Psoas muscle (tissue), 8 donors: ENCODE measurements around the gene KAZN. TPM values are rescaled to one million over a fixed set of nuclear protein-coding genes. Genes with fewer than 3 reads are reported as not detected.

ENCODE experiments used
- ATAC-seq, 4 donors: fragments of 200-7000 bp; cut with Tn5 transposase; one replicate each; pipeline ENCODE4 v1.9.1; 2020; ENCODE audit warnings: moderate library complexity in 3 of 4, mild to moderate bottlenecking in 2 of 4
- DNase-seq, 2 donors: peaks; one replicate each; pipeline ENCODE4 v3.0.0-alpha.2; 2020
- H3K27ac ChIP-seq: fragments of 200-600 bp; one replicate; pipeline ENCODE4 v1.8.0; 2022
- H3K27me3 ChIP-seq, 3 donors: fragments of 200-600 bp in 1 of 3; one replicate each; pipeline versions ENCODE4 v1.6.1 to v1.8.0; 2013 to 2022; ENCODE audit warnings: low read length in 2 of 3, mild to moderate bottlenecking in 2 of 3, moderate library complexity in 1 of 3; ENCODE audit not compliant: insufficient read depth in 3 of 3
- H3K36me3 ChIP-seq, 2 donors: fragments of 200-600 bp in 1 of 2; one replicate each; pipeline versions ENCODE4 v1.6.1 to v1.8.0; 2013 to 2022; ENCODE audit warnings: low read depth in 1 of 2, mild to moderate bottlenecking in 1 of 2, moderate library complexity in 1 of 2; ENCODE audit not compliant: insufficient read depth in 1 of 2
- H3K4me1 ChIP-seq: fragments of 200-600 bp; one replicate; pipeline ENCODE4 v1.8.0; 2022
- H3K4me3 ChIP-seq: fragments of 200-600 bp; one replicate; pipeline ENCODE4 v1.8.0; 2022; ENCODE audit warnings: mild to moderate bottlenecking
- H3K9me3 ChIP-seq: fragments of 200-600 bp; one replicate; pipeline ENCODE4 v1.8.0; 2022
- WGBS, 3 donors: extraction: QIAGEN DNeasy Blood & Tissue Kit; methylation state at CpG; one replicate each; pipeline versions ENCODE4 v1.1.6 to v1.1.7; 2013; 5-methylcytosine and 5-hydroxymethylcytosine counted together
- intact Hi-C, 2 donors: fragments of 100-400 bp; cut with DNase I; formaldehyde crosslinking; loops; one replicate each; pipeline versions ENCODE4 v1.11.0 to v1.14.2; 2022
- polyA plus RNA-seq, 3 donors: library from polyadenylated mRNA; stranded (reverse); fragments of 200-250 nt; gene quantifications; one replicate each; pipeline ENCODE4 v1.2.3, GENCODE V29; 2013
- total RNA-seq, 4 donors: library from RNA; stranded (reverse); fragmentation: NEBNext Ultra II Directional in 2 of 4; extraction: Animal tissue kit (Norgen Biotek cat#: 25700) in 2 of 4; gene quantifications; one replicate each; pipeline versions ENCODE4 v1.2.1 to v1.2.4, GENCODE V29; 2021 to 2023
- TF ChIP-seq, protein P1 (sequence below): fragments of 200-600 bp; IDR thresholded peaks from one replicate; pipeline ENCODE4 v1.8.0; 2022; ENCODE audit warnings: antibody characterized with exemption
- donor health status: healthy with polysubstance abuse.
- donor health status: DM: no; HTN: no; CAD: no; lungs with moderate emphysema.
- donor health status: Bipolar disorder and iron deficiency.
- donor health status: healthy.
- donor health status: DM: yes; HTN: yes; CAD: no.
- donor health status: DM: no; HTN: no; CAD: no.
- donor health status: DM: no; HTN: no; CAD: no.
- donor health status: DM: yes; HTN: yes; CAD: no.

Gene KAZN
- total and polyA plus RNA-seq, 7 donors: 0.23 to 2.3 (median 0.97) TPM

DNA sequence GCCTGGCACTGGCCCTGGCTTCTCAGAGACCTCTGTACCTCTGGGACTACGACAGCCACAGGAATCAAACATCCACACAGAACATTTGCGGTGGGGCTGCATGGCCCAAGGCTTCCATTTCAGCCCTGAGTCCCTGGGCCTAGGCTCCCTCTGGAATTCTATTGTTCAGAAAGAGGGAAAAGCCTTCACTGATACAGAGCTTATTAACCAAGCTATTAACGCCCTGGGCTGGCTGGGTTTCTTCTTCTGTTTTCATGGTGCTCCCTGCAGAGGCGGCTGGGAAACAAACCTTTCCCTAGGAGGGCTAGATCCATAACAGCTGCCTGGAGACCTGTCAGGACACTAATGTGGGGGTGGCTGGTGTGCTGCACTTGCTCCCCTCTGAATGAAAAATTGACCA lies 88.2 kb downstream of the KAZN start:
- H3K27ac ChIP-seq: no peak overlapping the region
- DNase-seq (no peak), ATAC-seq (no peak)
- no peaks in the 10 kb centered on the region for H3K4me1 ChIP-seq
- H3K36me3 ChIP-seq: no peaks in the 10 kb centered on the region
- 74 to 89% (median 81%) methylated on average over 4 of the region's 4 CpGs for WGBS, 3 donors
- H3K27me3 ChIP-seq: peaks cover 0 to 3% (median 0%) of the 10 kb centered on the region in 3 donors
- no peaks in the 10 kb centered on the region for H3K9me3 ChIP-seq
- intact Hi-C loops: no loop called here
- no peak overlapping the region for H3K4me3 ChIP-seq
- TF ChIP-seq, protein P1, sequence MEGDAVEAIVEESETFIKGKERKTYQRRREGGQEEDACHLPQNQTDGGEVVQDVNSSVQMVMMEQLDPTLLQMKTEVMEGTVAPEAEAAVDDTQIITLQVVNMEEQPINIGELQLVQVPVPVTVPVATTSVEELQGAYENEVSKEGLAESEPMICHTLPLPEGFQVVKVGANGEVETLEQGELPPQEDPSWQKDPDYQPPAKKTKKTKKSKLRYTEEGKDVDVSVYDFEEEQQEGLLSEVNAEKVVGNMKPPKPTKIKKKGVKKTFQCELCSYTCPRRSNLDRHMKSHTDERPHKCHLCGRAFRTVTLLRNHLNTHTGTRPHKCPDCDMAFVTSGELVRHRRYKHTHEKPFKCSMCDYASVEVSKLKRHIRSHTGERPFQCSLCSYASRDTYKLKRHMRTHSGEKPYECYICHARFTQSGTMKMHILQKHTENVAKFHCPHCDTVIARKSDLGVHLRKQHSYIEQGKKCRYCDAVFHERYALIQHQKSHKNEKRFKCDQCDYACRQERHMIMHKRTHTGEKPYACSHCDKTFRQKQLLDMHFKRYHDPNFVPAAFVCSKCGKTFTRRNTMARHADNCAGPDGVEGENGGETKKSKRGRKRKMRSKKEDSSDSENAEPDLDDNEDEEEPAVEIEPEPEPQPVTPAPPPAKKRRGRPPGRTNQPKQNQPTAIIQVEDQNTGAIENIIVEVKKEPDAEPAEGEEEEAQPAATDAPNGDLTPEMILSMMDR: no peak

DNA sequence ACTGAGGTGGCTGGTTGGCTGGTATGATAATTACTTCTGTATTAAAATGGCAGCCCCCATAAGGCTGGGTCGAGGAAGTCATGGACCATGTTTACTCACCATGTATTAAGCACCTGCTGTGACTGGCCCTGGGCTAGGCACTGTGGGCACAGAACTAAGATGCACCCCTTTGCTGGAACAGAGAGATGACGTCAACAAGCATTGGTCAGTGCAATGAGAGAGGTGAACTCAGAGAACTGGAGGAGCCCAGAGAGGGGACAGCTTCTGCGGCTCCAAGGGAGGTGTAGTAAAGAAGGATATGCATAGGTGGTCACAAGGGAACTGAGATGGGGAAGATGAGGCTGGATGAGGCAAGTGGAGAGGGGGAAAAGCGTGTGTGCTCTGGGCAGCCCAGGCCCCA lies 88.7 kb downstream of the KAZN start:
- H3K27me3 ChIP-seq: peaks cover 0 to 3% (median 0%) of the 10 kb centered on the region in 3 donors
- H3K4me3 ChIP-seq: no peak overlapping the region
- 85 to 92% (median 90%) methylated on average over 4 of the region's 4 CpGs for WGBS, 3 donors
- DNase-seq (no peak), ATAC-seq (no peak)
- intact Hi-C loops: no loop called here
- no peaks in the 10 kb centered on the region for H3K4me1 ChIP-seq
- TF ChIP-seq, protein P1: no peak
- no peaks in the 10 kb centered on the region for H3K9me3 ChIP-seq
- no peak overlapping the region for H3K27ac ChIP-seq
- H3K36me3 ChIP-seq: no peaks in the 10 kb centered on the region

DNA sequence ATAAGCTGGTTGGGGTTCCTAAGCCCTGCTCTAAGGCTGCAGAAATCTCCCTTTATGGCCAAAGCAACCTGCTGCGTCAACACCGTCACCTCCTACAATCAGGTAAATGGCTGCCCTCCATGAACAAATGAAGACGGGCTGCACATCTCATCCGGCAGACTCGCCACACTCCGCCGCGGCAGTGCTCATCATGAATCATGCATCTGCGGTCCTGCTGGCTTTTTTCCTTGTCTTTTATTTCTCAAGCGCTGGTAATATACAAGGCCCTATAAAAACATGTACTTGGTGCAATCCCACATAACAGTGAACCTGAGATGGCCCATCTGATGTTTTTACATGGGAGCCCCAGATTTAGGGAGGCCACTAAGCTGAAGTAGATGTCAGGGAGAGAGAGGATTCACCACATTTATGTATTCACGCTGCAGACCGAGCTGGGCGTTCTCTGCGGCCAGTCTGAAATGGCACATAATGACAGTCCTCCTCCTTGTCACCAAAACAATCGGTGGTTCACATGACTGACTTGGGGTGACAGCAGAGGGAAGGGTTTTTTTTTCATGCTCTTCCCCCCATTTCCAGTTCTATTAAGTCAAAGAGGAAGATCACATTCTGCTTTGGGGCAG lies 91.6 kb downstream of the KAZN start:
- ATAC-seq: no peak
- Histone ChIP-seq H3K27me3 (no peaks in the 10 kb centered on the region), H3K27ac (no peak overlapping the region), H3K9me3 (no peaks in the 10 kb centered on the region), H3K4me1 (no peaks in the 10 kb centered on the region), H3K4me3 (no peak overlapping the region), H3K36me3 (no peaks in the 10 kb centered on the region)
- intact Hi-C loops: no loop called here
- 89 to 90% (median 89%) methylated on average over 15 of the region's 15 CpGs for WGBS, 3 donors
- TF ChIP-seq, protein P1: no peak
- DNase-seq: no peak

DNA sequence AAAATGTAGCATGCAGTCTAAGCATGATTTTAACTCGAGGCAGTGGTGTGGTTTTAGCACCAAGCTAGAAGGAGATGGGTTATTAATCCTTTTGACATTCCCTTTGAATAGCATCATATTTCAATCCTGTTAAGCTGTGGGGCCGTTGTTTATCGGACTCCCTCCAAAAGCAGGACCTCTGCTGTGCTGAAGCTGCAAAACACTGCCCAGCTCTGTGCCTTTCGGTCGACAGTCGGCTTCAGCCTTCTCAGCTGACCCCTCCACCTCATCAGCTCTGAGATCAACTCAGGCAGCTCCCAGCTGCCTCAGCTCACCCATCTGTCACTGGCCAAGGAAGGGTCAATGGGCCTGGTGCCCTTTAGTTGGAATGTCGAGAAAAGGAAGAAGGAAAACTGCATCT lies 95.5 kb downstream of the KAZN start:
- no peak overlapping the region for H3K27ac ChIP-seq
- no peaks in the 10 kb centered on the region for H3K9me3 ChIP-seq
- peaks cover 0 to 7% (median 3%) of the 10 kb centered on the region in 3 donors for H3K27me3 ChIP-seq
- 7 to 20% (median 13%) methylated on average over 7 of the region's 7 CpGs for WGBS, 3 donors
- H3K36me3 ChIP-seq: no peaks in the 10 kb centered on the region
- H3K4me3 ChIP-seq: no peak overlapping the region
- H3K4me1 ChIP-seq: no peaks in the 10 kb centered on the region
- ATAC-seq (no peak), DNase-seq (no peak)
- intact Hi-C loops: no loop called here
- TF ChIP-seq, protein P1: no peak

DNA sequence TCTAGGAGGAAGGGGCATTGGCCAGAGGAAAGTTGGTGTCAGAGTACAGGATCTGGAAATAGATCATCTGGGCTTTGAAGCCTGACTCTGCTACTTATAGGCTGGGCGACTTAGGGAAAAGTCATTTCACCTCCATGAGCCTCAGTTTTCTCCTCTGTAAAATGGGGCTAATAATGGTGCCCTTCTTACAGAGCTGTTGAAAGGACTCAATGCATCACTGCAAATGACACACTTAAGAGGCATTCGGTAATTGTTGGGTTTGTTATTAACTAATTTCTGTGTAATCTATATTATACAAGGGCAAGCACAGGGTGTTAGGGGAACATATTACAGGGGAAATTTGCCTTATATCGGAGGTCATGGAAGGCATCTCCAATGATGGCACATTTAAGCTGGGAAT lies 96.1 kb downstream of the KAZN start:
- WGBS, 3 donors: 79 to 94% (median 88%) methylated on average over 3 of the region's 3 CpGs
- no peak for ATAC-seq
- Histone ChIP-seq H3K27me3 (peaks cover 0 to 7% (median 3%) of the 10 kb centered on the region in 3 donors), H3K36me3 (no peaks in the 10 kb centered on the region), H3K4me1 (no peaks in the 10 kb centered on the region), H3K27ac (no peak overlapping the region), H3K4me3 (no peak overlapping the region), H3K9me3 (no peaks in the 10 kb centered on the region)
- TF ChIP-seq, protein P1: no peak
- no peak for DNase-seq
- intact Hi-C loops: no loop called here
